Cardiac septum (tissue), 1 donor: ENCODE results near the gene HPS1. TPM values are rescaled to one million over a fixed set of nuclear protein-coding genes. Genes with fewer than 3 reads are reported as not detected.

Experiments used
- DNase-seq: peaks from one replicate; pipeline ENCODE4 v3.0.0-alpha.2; 2020; ENCODE audit warnings: low spot score
- intact Hi-C: fragments of 100-400 bp; cut with DNase I; formaldehyde crosslinking; loops from one replicate; pipeline ENCODE4 v1.14.0; 2022
- long read RNA-seq: library from polyadenylated mRNA; unstranded; transcript quantifications from one replicate; pipeline ENCODE4 v2.0.0, GENCODE V29; 2021
- total RNA-seq: library from RNA; stranded (reverse); fragmentation: NEBNext Ultra II Directional; extraction: Animal tissue kit (Norgen Biotek cat#: 25700); gene quantifications from one replicate; pipeline ENCODE4 v1.2.1, GENCODE V29; 2021
- donor health status: DM: no; HTN: no; CAD: no.

Gene HPS1
- total RNA-seq, result 34.8 TPM
- long read RNA-seq, transcript HPS1-207 (4 exons, 922 nt), result major isoform, 18 of 81 reads
- long read RNA-seq, transcript HPS1-201 (20 exons, 3,703 nt), result minor isoform, 8 of 81 reads
- long read RNA-seq, partial matches to known transcripts, result 24 of 81 reads
- long read RNA-seq, other reads (novel, unspliced or antisense), result 29 of 81 reads

GRCh38 chr10:98446661-98447221 is at the start of gene HPS1:
TSS of gene HPS1 (minus strand) at chr10:98446935. CDS start at chr10:98443240, 3,695 bp downstream.
- peak; percentile 92 for DNase-seq
- intact Hi-C loops, result no loop called here

DNA sequence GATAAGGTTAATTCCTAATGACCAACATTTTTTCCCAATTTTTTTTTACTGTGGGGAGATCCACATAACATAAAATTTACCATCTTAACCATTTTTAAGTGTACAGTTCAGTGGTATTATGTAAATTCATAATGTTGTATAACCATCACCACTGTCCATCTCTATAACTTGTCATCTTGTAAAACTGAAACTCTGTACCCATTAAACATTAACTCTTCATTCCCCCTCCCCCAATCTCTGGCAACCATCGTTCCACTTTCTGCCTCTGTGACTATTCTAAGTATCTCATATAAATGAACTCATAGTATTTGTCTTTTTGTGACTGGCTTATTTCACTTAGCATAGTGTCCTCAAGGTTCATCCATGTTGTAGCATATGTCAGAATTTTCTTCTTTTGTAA is 46.0 kb upstream of the HPS1 start:
- intact Hi-C loops, result no loop called here
- no peak for DNase-seq

DNA sequence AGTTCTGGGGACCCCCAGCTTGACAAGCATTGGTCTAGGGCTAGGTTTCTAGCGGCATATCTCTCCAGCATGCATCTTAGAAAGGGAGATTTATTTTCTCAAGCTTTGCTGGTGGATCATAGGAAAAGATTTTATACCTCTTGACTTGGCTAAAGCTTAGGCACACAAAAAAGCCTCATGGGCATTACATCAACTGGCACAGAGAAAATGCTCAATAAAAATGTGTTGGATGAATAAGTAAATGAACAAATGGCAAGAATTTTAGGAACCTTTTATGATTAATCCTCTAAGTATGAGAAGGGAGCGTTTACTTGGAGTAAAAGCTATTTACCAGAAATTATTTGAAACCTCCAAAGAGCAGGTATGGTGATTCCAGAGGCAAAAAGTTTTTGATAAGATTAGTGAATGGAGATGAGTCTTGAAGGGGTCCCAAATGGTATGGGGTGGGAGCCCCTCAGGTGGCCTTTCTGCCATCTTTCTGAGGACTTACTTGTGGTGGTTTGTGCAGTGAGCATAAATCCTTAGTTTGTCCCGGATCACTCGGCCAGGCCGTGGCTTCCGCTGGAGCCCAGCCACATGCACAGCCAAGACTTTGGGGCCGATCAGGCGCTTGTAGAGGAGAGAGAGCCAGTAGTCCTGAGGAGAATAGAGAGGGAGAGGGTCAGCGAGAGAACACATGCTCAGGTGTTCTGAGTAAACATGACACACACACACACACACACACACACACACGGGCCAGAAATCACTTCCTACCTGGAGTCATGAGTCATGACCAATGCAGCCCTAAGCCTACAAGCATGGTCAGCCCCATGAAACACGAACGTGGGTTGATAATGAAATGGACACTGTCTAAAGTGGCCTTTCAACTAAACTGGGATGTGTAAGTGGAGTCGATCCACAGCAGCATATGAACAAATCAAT is 43.1 kb upstream of the HPS1 start:
- intact Hi-C loops, result no loop called here
- no peak for DNase-seq

DNA sequence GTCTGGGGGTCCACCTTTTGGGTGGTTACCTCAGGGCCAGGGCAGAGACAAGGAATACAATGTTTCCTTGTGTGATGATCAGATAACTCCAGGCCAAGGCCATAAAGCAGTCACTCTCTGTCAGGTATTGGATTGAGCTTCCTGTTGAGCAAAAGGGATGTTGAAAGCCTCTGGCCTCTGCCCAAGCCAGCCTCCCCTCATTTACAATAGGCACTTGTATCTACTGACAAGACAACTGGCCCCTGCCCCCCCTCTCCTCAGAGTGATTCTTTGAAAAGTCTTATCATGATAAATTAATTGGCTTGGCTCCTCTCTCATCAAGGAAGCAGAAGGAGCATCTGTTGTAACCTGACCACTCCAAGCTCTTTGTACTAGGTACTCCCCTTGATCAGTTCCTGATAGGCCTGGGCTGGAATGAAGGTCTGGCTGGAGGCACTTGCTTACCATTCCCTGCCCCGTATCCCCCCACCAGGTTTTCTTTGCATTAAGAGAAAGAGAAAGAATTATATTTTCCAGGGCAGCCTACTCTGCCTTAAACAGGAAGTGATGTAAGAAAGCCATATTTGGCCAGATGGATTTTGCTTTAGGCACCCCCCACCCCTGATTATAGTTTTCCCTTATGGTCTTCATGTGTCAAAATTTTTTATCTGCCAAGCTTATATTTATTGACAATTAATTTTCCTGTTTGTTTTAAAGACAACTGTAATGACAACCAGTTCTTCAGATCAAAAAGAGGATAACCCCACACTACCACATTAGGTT is 42.1 kb upstream of the HPS1 start:
- DNase-seq, result no peak
- intact Hi-C loops, result no loop called here

DNA sequence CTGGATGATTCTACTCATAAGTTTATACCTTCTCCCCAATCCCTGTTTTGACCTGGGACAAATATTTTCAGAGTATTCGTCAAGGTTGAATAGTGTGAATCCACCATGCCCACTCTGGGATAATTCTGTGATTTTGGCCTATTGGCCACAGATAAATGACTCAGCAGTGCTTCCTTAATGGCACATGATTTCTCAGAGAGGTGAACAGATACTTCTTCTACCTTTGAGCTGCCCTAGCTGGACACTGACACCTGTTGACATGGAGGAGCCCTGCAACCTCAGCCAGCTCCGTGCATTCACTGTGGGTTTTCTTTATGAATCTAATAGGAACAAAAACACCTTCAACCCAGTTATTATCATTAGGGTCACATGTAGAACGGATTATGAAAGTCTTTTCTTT is 40.9 kb upstream of the HPS1 start:
- intact Hi-C loops, result no loop called here
- DNase-seq, result no peak

DNA sequence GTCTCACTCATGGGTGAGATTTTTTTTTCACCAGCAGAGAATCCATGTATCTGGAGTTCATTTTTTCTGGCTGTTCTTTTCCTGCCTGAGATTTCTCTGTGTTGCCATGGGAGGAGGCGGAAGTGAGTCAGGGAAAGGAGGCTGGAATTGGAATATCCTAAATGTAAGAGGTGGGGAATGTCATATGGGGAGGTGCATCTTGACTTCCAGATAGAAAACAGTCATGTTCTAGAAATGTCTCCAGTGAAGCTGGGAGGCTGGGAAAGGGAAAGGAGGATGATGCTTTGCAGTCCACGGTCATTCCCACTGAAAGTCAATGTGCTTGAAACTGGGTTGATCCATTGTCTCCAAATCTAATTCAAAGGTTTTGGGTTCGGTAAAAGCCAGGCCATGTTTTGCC is 39.7 kb upstream of the HPS1 start:
- intact Hi-C loops, result no loop called here
- DNase-seq, result no peak

- no peak for DNase-seq
- intact Hi-C loops, result no loop called here
Measured at GRCh38 chr10:98485959-98486358, 39.2 kb upstream of the HPS1 start.

DNA sequence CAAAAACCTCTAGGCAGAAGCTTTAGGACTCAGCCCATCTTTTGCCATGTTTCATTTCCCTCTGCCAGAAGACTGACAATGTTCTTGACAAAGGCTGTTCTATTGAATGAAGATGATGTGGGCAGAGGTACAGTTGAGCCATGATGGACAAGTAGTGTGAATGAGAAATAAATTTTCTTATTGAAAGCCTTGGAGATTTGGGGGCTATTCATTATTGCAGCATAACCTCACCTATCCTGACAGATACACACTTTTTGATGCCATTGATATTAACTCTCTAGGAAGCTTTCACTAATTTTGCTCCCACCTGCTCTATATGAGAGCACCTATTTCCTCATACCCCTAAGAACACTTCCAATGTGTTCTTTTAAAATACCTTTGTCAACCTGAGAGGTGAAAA is 36.9 kb upstream of the HPS1 start:
- intact Hi-C loops, result no loop called here

DNA sequence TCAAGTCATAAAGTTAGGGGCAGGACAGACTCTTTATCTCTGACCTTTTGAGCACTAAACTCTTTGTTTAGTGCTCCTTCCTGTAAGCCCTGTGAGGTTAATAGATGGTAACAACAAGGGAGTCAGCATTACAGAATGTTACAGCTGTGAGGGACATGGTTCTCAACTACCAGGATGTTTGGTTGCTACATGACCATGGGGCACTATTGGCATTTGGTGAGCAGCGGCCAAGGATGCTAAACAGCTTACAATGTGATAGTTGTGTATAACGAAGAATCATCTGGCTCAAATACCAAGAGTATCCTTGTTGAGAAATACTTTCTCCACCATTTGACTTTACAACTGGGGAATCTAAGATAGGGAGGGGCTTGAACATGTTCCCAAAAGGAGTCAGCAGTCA is 35.4 kb upstream of the HPS1 start:
- no peak for DNase-seq
- intact Hi-C loops, result no loop called here

More for the DNA sequence above, 36.9 kb upstream of the HPS1 start:
- DNase-seq, result no peak

GRCh38 chr10:98481404-98481945 is 34.7 kb upstream of the HPS1 start:
- intact Hi-C loops, result no loop called here

GRCh38 chr10:98478430-98479222 is 31.9 kb upstream of the HPS1 start:
- no peak for DNase-seq
- intact Hi-C loops, result no loop called here

More at GRCh38 chr10:98481404-98481945, 34.7 kb upstream of the HPS1 start:
- DNase-seq, result no peak

GRCh38 chr10:98477861-98478260 is 31.1 kb upstream of the HPS1 start:
- intact Hi-C loops, result no loop called here
- DNase-seq, result no peak

- no peak for DNase-seq
- intact Hi-C loops, result no loop called here
Measured at GRCh38 chr10:98474628-98475027, 27.9 kb upstream of the HPS1 start.

GRCh38 chr10:98472196-98472595 is 25.5 kb upstream of the HPS1 start:
- intact Hi-C loops, result no loop called here
- no peak for DNase-seq

- DNase-seq, result no peak
- intact Hi-C loops, result no loop called here
Measured at GRCh38 chr10:98470850-98471249, 24.1 kb upstream of the HPS1 start.

GRCh38 chr10:98469001-98469931 is 22.5 kb upstream of the HPS1 start:
- DNase-seq, result no peak
- intact Hi-C loops, result loop anchor here (2.0 to 10.0 kb wide), 3 partner anchors 42 to 194 kb away; no protein-coding TSS in a partner anchor

- intact Hi-C loops, result loop anchor here (2.0 to 10.0 kb wide), 4 partner anchors 40 to 779 kb away; no protein-coding TSS in a partner anchor
- DNase-seq, result peak; percentile 85
Measured at GRCh38 chr10:98467506-98468318, 21.0 kb upstream of the HPS1 start.
